Measurements from ENCODE around the gene CCDC148. TPM values are rescaled to one million over a fixed set of nuclear protein-coding genes. Genes with fewer than 3 reads are reported as not detected.

CCDC148 gene
- total RNA-seq, 1 donor from 2014 or later, result 2.4 TPM

DNA sequence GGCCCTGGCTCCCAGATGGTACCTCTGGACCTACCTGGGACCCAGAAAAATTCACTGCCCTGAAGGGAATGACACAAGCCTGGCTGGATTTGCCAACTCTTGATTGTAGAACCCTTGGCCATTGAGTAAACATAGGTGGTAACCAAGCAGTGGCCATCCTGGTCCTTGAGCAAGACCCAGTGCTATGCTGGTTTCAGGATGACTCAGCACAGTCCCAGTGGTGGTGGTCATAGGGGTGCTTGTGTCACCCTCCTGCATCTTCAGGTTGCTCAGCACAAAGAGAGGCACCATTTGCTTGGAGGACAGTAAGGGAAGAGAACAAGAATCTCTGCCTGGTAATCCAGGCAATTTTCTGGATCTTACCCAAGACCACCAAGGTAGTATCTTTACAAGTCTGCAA lies 302.0 kb downstream of the CCDC148 start:
- no peak overlapping the region for H3K4me3 Mint-ChIP-seq (ENCODE audit: unreplicated experiment)
- H3K4me2 ChIP-seq (ENCODE audit: low read length), result no peak overlapping the region
- H3K9me3 Mint-ChIP-seq (ENCODE audit: unreplicated experiment), result peaks cover 3% of the 10 kb centered on the region

GRCh38 chr2:158153270-158154015 lies 303.1 kb downstream of the CCDC148 start:
- Mint-ChIP-seq H3K36me3 (ENCODE audit: low read depth, unreplicated experiment) (no peaks in the 10 kb centered on the region), H3K4me1 (ENCODE audit: low read depth, unreplicated experiment) (no peaks in the 10 kb centered on the region), H3K27me3 (ENCODE audit: low read depth, unreplicated experiment) (peaks cover 3% of the 10 kb centered on the region), H3K9me3 (ENCODE audit: unreplicated experiment) (peaks cover 3% of the 10 kb centered on the region), H3K4me3 (ENCODE audit: unreplicated experiment) (no peak overlapping the region), H3K27ac (ENCODE audit: unreplicated experiment) (no peak overlapping the region)
- Histone ChIP-seq H4K20me1 (ENCODE audit: insufficient read depth, low read length) (no peaks in the 10 kb centered on the region), H3K36me3 (ENCODE audit: insufficient read depth, low read length) (no peaks in the 10 kb centered on the region), H3K27ac (ENCODE audit: low read depth, low read length) (no peak overlapping the region), H2AFZ (ENCODE audit: low read depth, low read length) (no peak overlapping the region), H3K27me3 (ENCODE audit: insufficient read depth, low read length) (no peaks in the 10 kb centered on the region), H3K4me2 (ENCODE audit: low read length) (no peak overlapping the region), H3K9me3 (ENCODE audit: insufficient read depth, low read depth, low read length) (no peaks in the 10 kb centered on the region), H3K9ac (ENCODE audit: low read length) (no peak overlapping the region), H3K4me3 (ENCODE audit: insufficient read depth, low read depth, low read length) (no peak overlapping the region), H3K79me2 (ENCODE audit: insufficient read depth, low read length) (no peaks in the 10 kb centered on the region), H3K4me1 (ENCODE audit: insufficient read depth, low read length) (no peaks in the 10 kb centered on the region)
- TF ChIP-seq, protein P1, sequence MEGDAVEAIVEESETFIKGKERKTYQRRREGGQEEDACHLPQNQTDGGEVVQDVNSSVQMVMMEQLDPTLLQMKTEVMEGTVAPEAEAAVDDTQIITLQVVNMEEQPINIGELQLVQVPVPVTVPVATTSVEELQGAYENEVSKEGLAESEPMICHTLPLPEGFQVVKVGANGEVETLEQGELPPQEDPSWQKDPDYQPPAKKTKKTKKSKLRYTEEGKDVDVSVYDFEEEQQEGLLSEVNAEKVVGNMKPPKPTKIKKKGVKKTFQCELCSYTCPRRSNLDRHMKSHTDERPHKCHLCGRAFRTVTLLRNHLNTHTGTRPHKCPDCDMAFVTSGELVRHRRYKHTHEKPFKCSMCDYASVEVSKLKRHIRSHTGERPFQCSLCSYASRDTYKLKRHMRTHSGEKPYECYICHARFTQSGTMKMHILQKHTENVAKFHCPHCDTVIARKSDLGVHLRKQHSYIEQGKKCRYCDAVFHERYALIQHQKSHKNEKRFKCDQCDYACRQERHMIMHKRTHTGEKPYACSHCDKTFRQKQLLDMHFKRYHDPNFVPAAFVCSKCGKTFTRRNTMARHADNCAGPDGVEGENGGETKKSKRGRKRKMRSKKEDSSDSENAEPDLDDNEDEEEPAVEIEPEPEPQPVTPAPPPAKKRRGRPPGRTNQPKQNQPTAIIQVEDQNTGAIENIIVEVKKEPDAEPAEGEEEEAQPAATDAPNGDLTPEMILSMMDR (IDR thresholded peaks at IDR 0.05; ENCODE audit: insufficient read depth, low read depth, low read length), result no peak
- no peak for TF ChIP-seq EZH2 (IDR thresholded peaks at IDR 0.05; ENCODE audit: insufficient read depth, low read length)
- no peak for FAIRE-seq
- no peak for DNase-seq (ENCODE audit: low read depth)

More for the DNA sequence above, 302.0 kb downstream of the CCDC148 start:
- Histone ChIP-seq H4K20me1 (ENCODE audit: insufficient read depth, low read length) (no peaks in the 10 kb centered on the region), H3K27me3 (ENCODE audit: insufficient read depth, low read length) (no peaks in the 10 kb centered on the region), H2AFZ (ENCODE audit: low read depth, low read length) (no peak overlapping the region), H3K9ac (ENCODE audit: low read length) (no peak overlapping the region), H3K4me1 (ENCODE audit: insufficient read depth, low read length) (no peaks in the 10 kb centered on the region), H3K27ac (ENCODE audit: low read depth, low read length) (no peak overlapping the region), H3K9me3 (ENCODE audit: insufficient read depth, low read depth, low read length) (no peaks in the 10 kb centered on the region), H3K79me2 (ENCODE audit: insufficient read depth, low read length) (no peaks in the 10 kb centered on the region), H3K4me3 (ENCODE audit: insufficient read depth, low read depth, low read length) (no peak overlapping the region), H3K36me3 (ENCODE audit: insufficient read depth, low read length) (no peaks in the 10 kb centered on the region)
- H3K27ac Mint-ChIP-seq (ENCODE audit: unreplicated experiment), result no peak overlapping the region
- no peak for FAIRE-seq
- no peak for DNase-seq (ENCODE audit: low read depth)
- H3K4me1 Mint-ChIP-seq (ENCODE audit: low read depth, unreplicated experiment), result no peaks in the 10 kb centered on the region
- H3K27me3 Mint-ChIP-seq (ENCODE audit: low read depth, unreplicated experiment), result peaks cover 3% of the 10 kb centered on the region
- TF ChIP-seq, protein P1 (IDR thresholded peaks at IDR 0.05; ENCODE audit: insufficient read depth, low read depth, low read length), result no peak
- TF ChIP-seq EZH2 (IDR thresholded peaks at IDR 0.05; ENCODE audit: insufficient read depth, low read length), result no peak
- no peaks in the 10 kb centered on the region for H3K36me3 Mint-ChIP-seq (ENCODE audit: low read depth, unreplicated experiment)
